AG09309 (cell line): Measurements from ENCODE around the gene CYB561D1.

Experiments used
- DNase-seq: peaks from one replicate; pipeline ENCODE4 v3.0.0-alpha.2; 2010; ENCODE audit warnings: low read depth
- H3K4me3 ChIP-seq: 2 replicates; pipeline ENCODE4 v1.5.1; 2011; ENCODE audit warnings: mild to moderate bottlenecking, low read depth, low read length, moderate library complexity; ENCODE audit not compliant: control insufficient read depth
- CTCF ChIP-seq: IDR thresholded peaks from 2 replicates; pipeline ENCODE4 v1.5.1; 2011; ENCODE audit warnings: mild to moderate bottlenecking, low read depth, low read length, inconsistent platforms; ENCODE audit not compliant: insufficient read depth, control insufficient read depth; ENCODE audit errors: missing control alignments

The CYB561D1 gene

GRCh38 chr1:109548321-109549267 lies 54.7 kb downstream of the CYB561D1 start, which contains the start of gene GNAI3:
GNAI3 (plus strand) TSS chr1:109548615; CDS start chr1:109548721, 106 bp downstream.
- DNase-seq, result peak; percentile 84
- TF ChIP-seq CTCF, result no peak
- peak within 1 kb of the TSS; percentile 94 for H3K4me3 ChIP-seq
